Measurements from ENCODE around the gene TENM4. TPM values are rescaled to one million over a fixed set of nuclear protein-coding genes. Genes with fewer than 3 reads are reported as not detected.

TENM4 gene
- total RNA-seq, 1 donor from 2014 or later = not detected

- no peaks in the 10 kb centered on the region for H3K36me3 Mint-ChIP-seq (ENCODE audit: low read depth)
- peak; percentile 52 for DNase-seq
- peaks cover 4% of the 10 kb centered on the region for H3K4me1 Mint-ChIP-seq
- no peak overlapping the region for H3K27ac Mint-ChIP-seq
- intact Hi-C loops (cut with micrococcal nuclease) = no loop called here
- H3K4me3 Mint-ChIP-seq = no peak overlapping the region
- no peaks in the 10 kb centered on the region for H3K9me3 Mint-ChIP-seq
- H3K27me3 Mint-ChIP-seq = peaks cover 74% of the 10 kb centered on the region
Observed at GRCh38 chr11:79438631-79439409, 2.0 kb downstream of the TENM4 start.

- no peak for DNase-seq
- Mint-ChIP-seq H3K9me3 (no peaks in the 10 kb centered on the region), H3K4me3 (no peak overlapping the region), H3K36me3 (ENCODE audit: low read depth) (no peaks in the 10 kb centered on the region), H3K4me1 (peaks cover 4% of the 10 kb centered on the region), H3K27me3 (peaks cover 70% of the 10 kb centered on the region), H3K27ac (no peak overlapping the region)
- intact Hi-C loops (cut with micrococcal nuclease) = no loop called here
Observed at GRCh38 chr11:79437981-79438630, 2.7 kb downstream of the TENM4 start.

- intact Hi-C loops (cut with micrococcal nuclease) = no loop called here
- Mint-ChIP-seq H3K27me3 (peaks cover 65% of the 10 kb centered on the region), H3K36me3 (ENCODE audit: low read depth) (no peaks in the 10 kb centered on the region), H3K4me3 (no peak overlapping the region), H3K4me1 (peaks cover 4% of the 10 kb centered on the region), H3K27ac (no peak overlapping the region), H3K9me3 (no peaks in the 10 kb centered on the region)
- DNase-seq = no peak
Observed at GRCh38 chr11:79437278-79437980, 3.4 kb downstream of the TENM4 start.

- intact Hi-C loops (cut with micrococcal nuclease) = no loop called here
Observed at GRCh38 chr11:79436919-79437277, 3.9 kb downstream of the TENM4 start.

GRCh38 chr11:79434283-79434682, 6.5 kb downstream of the TENM4 start:
- no peak for DNase-seq
- H3K9me3 Mint-ChIP-seq = no peaks in the 10 kb centered on the region
- no peaks in the 10 kb centered on the region for H3K36me3 Mint-ChIP-seq (ENCODE audit: low read depth)
- H3K27ac Mint-ChIP-seq = no peak overlapping the region
- peaks cover 45% of the 10 kb centered on the region for H3K27me3 Mint-ChIP-seq
- no peak overlapping the region for H3K4me3 Mint-ChIP-seq
- H3K4me1 Mint-ChIP-seq = no peaks in the 10 kb centered on the region
- intact Hi-C loops (cut with micrococcal nuclease) = no loop called here

More at GRCh38 chr11:79436919-79437277, 3.9 kb downstream of the TENM4 start:
- DNase-seq = no peak
- Mint-ChIP-seq H3K27me3 (peaks cover 61% of the 10 kb centered on the region), H3K4me1 (peaks cover 4% of the 10 kb centered on the region), H3K4me3 (no peak overlapping the region), H3K36me3 (ENCODE audit: low read depth) (no peaks in the 10 kb centered on the region), H3K9me3 (no peaks in the 10 kb centered on the region), H3K27ac (no peak overlapping the region)

GRCh38 chr11:79432138-79432537, 8.7 kb downstream of the TENM4 start:
- DNase-seq = no peak
- Mint-ChIP-seq H3K36me3 (ENCODE audit: low read depth) (no peaks in the 10 kb centered on the region), H3K4me1 (no peaks in the 10 kb centered on the region), H3K9me3 (no peaks in the 10 kb centered on the region), H3K27me3 (peaks cover 32% of the 10 kb centered on the region), H3K27ac (no peak overlapping the region), H3K4me3 (no peak overlapping the region)
- intact Hi-C loops (cut with micrococcal nuclease) = no loop called here

- H3K9me3 Mint-ChIP-seq = no peaks in the 10 kb centered on the region
- no peak for DNase-seq
- H3K27me3 Mint-ChIP-seq = peaks cover 26% of the 10 kb centered on the region
- H3K4me3 Mint-ChIP-seq = no peak overlapping the region
- intact Hi-C loops (cut with micrococcal nuclease) = no loop called here
- no peak overlapping the region for H3K27ac Mint-ChIP-seq
- H3K4me1 Mint-ChIP-seq = no peaks in the 10 kb centered on the region
- no peaks in the 10 kb centered on the region for H3K36me3 Mint-ChIP-seq (ENCODE audit: low read depth)
Observed at GRCh38 chr11:79431535-79431934, 9.3 kb downstream of the TENM4 start.

GRCh38 chr11:79430280-79430679, 10.6 kb downstream of the TENM4 start:
- Mint-ChIP-seq H3K9me3 (no peaks in the 10 kb centered on the region), H3K27ac (no peak overlapping the region), H3K36me3 (ENCODE audit: low read depth) (no peaks in the 10 kb centered on the region), H3K4me3 (no peak overlapping the region), H3K4me1 (no peaks in the 10 kb centered on the region), H3K27me3 (peaks cover 14% of the 10 kb centered on the region)
- no peak for DNase-seq
- intact Hi-C loops (cut with micrococcal nuclease) = no loop called here

- Mint-ChIP-seq H3K27me3 (peaks cover 3% of the 10 kb centered on the region), H3K9me3 (no peaks in the 10 kb centered on the region), H3K27ac (no peak overlapping the region), H3K4me3 (no peak overlapping the region), H3K36me3 (ENCODE audit: low read depth) (no peaks in the 10 kb centered on the region), H3K4me1 (no peaks in the 10 kb centered on the region)
- DNase-seq = no peak
- intact Hi-C loops (cut with micrococcal nuclease) = no loop called here
Observed at GRCh38 chr11:79428406-79428805, 12.4 kb downstream of the TENM4 start.

- Mint-ChIP-seq H3K4me1 (no peaks in the 10 kb centered on the region), H3K9me3 (no peaks in the 10 kb centered on the region), H3K4me3 (no peak overlapping the region), H3K36me3 (ENCODE audit: low read depth) (no peaks in the 10 kb centered on the region), H3K27ac (no peak overlapping the region), H3K27me3 (no peaks in the 10 kb centered on the region)
- intact Hi-C loops (cut with micrococcal nuclease) = no loop called here
- no peak for DNase-seq
Observed at GRCh38 chr11:79427611-79428327, 13.1 kb downstream of the TENM4 start.

- no peaks in the 10 kb centered on the region for H3K36me3 Mint-ChIP-seq (ENCODE audit: low read depth)
- H3K9me3 Mint-ChIP-seq = no peaks in the 10 kb centered on the region
- H3K4me3 Mint-ChIP-seq = no peak overlapping the region
- H3K4me1 Mint-ChIP-seq = no peaks in the 10 kb centered on the region
- no peaks in the 10 kb centered on the region for H3K27me3 Mint-ChIP-seq
- H3K27ac Mint-ChIP-seq = no peak overlapping the region
- intact Hi-C loops (cut with micrococcal nuclease) = no loop called here
- DNase-seq = no peak
Observed at GRCh38 chr11:79427126-79427525, 13.7 kb downstream of the TENM4 start.

GRCh38 chr11:79425463-79425862, 15.4 kb downstream of the TENM4 start:
- intact Hi-C loops (cut with micrococcal nuclease) = no loop called here
- DNase-seq = no peak
- Mint-ChIP-seq H3K4me3 (no peak overlapping the region), H3K27ac (no peak overlapping the region), H3K27me3 (no peaks in the 10 kb centered on the region), H3K4me1 (no peaks in the 10 kb centered on the region), H3K36me3 (ENCODE audit: low read depth) (no peaks in the 10 kb centered on the region), H3K9me3 (no peaks in the 10 kb centered on the region)

- Mint-ChIP-seq H3K4me3 (no peak overlapping the region), H3K27me3 (no peaks in the 10 kb centered on the region), H3K4me1 (no peaks in the 10 kb centered on the region), H3K27ac (no peak overlapping the region), H3K36me3 (ENCODE audit: low read depth) (no peaks in the 10 kb centered on the region), H3K9me3 (no peaks in the 10 kb centered on the region)
- no peak for DNase-seq
- intact Hi-C loops (cut with micrococcal nuclease) = no loop called here
Observed at GRCh38 chr11:79423736-79424135, 17.1 kb downstream of the TENM4 start.

GRCh38 chr11:79422866-79423265, 18.0 kb downstream of the TENM4 start:
- no peak overlapping the region for H3K27ac Mint-ChIP-seq
- no peaks in the 10 kb centered on the region for H3K36me3 Mint-ChIP-seq (ENCODE audit: low read depth)
- no peak overlapping the region for H3K4me3 Mint-ChIP-seq
- DNase-seq = no peak
- no peaks in the 10 kb centered on the region for H3K27me3 Mint-ChIP-seq
- no peaks in the 10 kb centered on the region for H3K9me3 Mint-ChIP-seq
- no peaks in the 10 kb centered on the region for H3K4me1 Mint-ChIP-seq
- intact Hi-C loops (cut with micrococcal nuclease) = no loop called here
